ENCODE results near the gene IL7R. TPM values are rescaled to one million over a fixed set of nuclear protein-coding genes. Genes with fewer than 3 reads are reported as not detected.

The IL7R gene
- total and polyA plus RNA-seq, 2 donors (not counting 3 experiments of a cell fraction or from before 2014, with no cell fraction given), result 1.0 to 1.2 TPM

- intact Hi-C loops (cut with micrococcal nuclease) (no loop called here), dilution Hi-C loops (cut with MboI; ENCODE audit: extremely low pct_ligation_motif_present, low sequenced_read_pairs) (no loop called here)
- Histone ChIP-seq H2AFZ (ENCODE audit: low read depth, low read length) (no peak overlapping the region), H3K9ac (replicated peaks; ENCODE audit: extremely low read depth, insufficient read depth, low read length) (no peak overlapping the region), H3K4me3 (replicated peaks in 1 of 3; ENCODE audit: insufficient read depth in 1 of 3, low read depth in 1 of 3, low read length in 3 of 3) (no peak overlapping the region), H3K4me2 (ENCODE audit: insufficient read depth, low read length) (no peak overlapping the region), H3K9me3 (replicated peaks; ENCODE audit: control insufficient read depth, insufficient read depth, low read length) (no peaks in the 10 kb centered on the region), H3K9me1 (replicated peaks; ENCODE audit: control insufficient read depth, extremely low read depth, insufficient read depth, low read length) (no peaks in the 10 kb centered on the region), H3K36me3 (ENCODE audit: control insufficient read depth in 2 of 2, extremely low read depth in 1 of 2, insufficient read depth in 2 of 2, low read length in 2 of 2) (no peaks in the 10 kb centered on the region), H3K27ac (ENCODE audit: insufficient read depth, low read depth, low read length) (no peak overlapping the region), H3K27me3 (ENCODE audit: control insufficient read depth in 2 of 2, insufficient read depth in 2 of 2, low read length in 2 of 2) (no peaks in the 10 kb centered on the region), H4K20me1 (replicated peaks; ENCODE audit: control insufficient read depth, extremely low read depth, insufficient read depth, low read length) (no peaks in the 10 kb centered on the region), H3K79me2 (ENCODE audit: control insufficient read depth, insufficient read depth, low read length) (no peaks in the 10 kb centered on the region), H3K4me1 (ENCODE audit: control insufficient read depth, extremely low read depth, insufficient read depth, low read length) (peaks cover 10% of the 10 kb centered on the region)
- no TSS peak for BruUV-seq (replicated peaks)
- DNase-seq (ENCODE audit: low read depth, low spot score) (peak; percentile 57), FAIRE-seq (peak; percentile 62)
- ChIA-PET CTCF (no interaction called here), POLR2A (no interaction called here)
- TF ChIP-seq EZH2 (IDR thresholded peaks at IDR 0.05; ENCODE audit: borderline replicate concordance, low read depth, low read length, severe bottlenecking) (no peak), FOS (IDR thresholded peaks at IDR 0.05; ENCODE audit: borderline replicate concordance, insufficient read depth, low read length) (peak; percentile 75), MYC (IDR thresholded peaks at IDR 0.05; ENCODE audit: low read depth, low read length) (no peak), JUN (IDR thresholded peaks at IDR 0.05; ENCODE audit: borderline replicate concordance, insufficient read depth, insufficient read length, low read depth) (peak; percentile 67)
Measured at GRCh38 chr5:35884191-35884769, 27.6 kb downstream of the IL7R start.

GRCh38 chr5:35884773-35885172 is 28.1 kb downstream of the IL7R start:
- intact Hi-C loops (cut with micrococcal nuclease), result no loop called here
- BruUV-seq (replicated peaks), result no TSS peak
- POLR2A ChIA-PET, result no interaction called here

More at GRCh38 chr5:35884773-35885172, 28.1 kb downstream of the IL7R start:
- dilution Hi-C loops (cut with MboI; ENCODE audit: extremely low pct_ligation_motif_present, low sequenced_read_pairs), result no loop called here
- H4K20me1 ChIP-seq (replicated peaks; ENCODE audit: control insufficient read depth, extremely low read depth, insufficient read depth, low read length), result no peaks in the 10 kb centered on the region
- DNase-seq (ENCODE audit: low read depth, low spot score), result no peak
- FAIRE-seq, result no peak
- H3K4me3 ChIP-seq (replicated peaks in 1 of 3; ENCODE audit: insufficient read depth in 1 of 3, low read depth in 1 of 3, low read length in 3 of 3), result no peak overlapping the region
- H2AFZ ChIP-seq (ENCODE audit: low read depth, low read length), result no peak overlapping the region
- no peaks in the 10 kb centered on the region for H3K9me3 ChIP-seq (replicated peaks; ENCODE audit: control insufficient read depth, insufficient read depth, low read length)
- H3K27me3 ChIP-seq (ENCODE audit: control insufficient read depth in 2 of 2, insufficient read depth in 2 of 2, low read length in 2 of 2), result no peaks in the 10 kb centered on the region
- no peaks in the 10 kb centered on the region for H3K9me1 ChIP-seq (replicated peaks; ENCODE audit: control insufficient read depth, extremely low read depth, insufficient read depth, low read length)
- CTCF ChIA-PET, result no interaction called here
- H3K9ac ChIP-seq (replicated peaks; ENCODE audit: extremely low read depth, insufficient read depth, low read length), result no peak overlapping the region
- TF ChIP-seq CTCF (IDR thresholded peaks at IDR 0.05; ENCODE audit: extremely low read depth in 1 of 2, insufficient read depth in 1 of 2, low read depth in 1 of 2, low read length in 2 of 2), result no peak
- no peak for TF ChIP-seq FOS (IDR thresholded peaks at IDR 0.05; ENCODE audit: borderline replicate concordance, insufficient read depth, low read length)
- TF ChIP-seq JUN (IDR thresholded peaks at IDR 0.05; ENCODE audit: borderline replicate concordance, insufficient read depth, insufficient read length, low read depth), result no peak
- TF ChIP-seq GATA2 (IDR thresholded peaks at IDR 0.05; ENCODE audit: insufficient read depth, insufficient read length, low read depth, low read length), result no peak
- no peak for TF ChIP-seq EZH2 (IDR thresholded peaks at IDR 0.05; ENCODE audit: borderline replicate concordance, low read depth, low read length, severe bottlenecking)
- H3K79me2 ChIP-seq (ENCODE audit: control insufficient read depth, insufficient read depth, low read length), result no peaks in the 10 kb centered on the region
- no peak overlapping the region for H3K4me2 ChIP-seq (ENCODE audit: insufficient read depth, low read length)
- H3K27ac ChIP-seq (ENCODE audit: insufficient read depth, low read depth, low read length), result no peak overlapping the region
- H3K36me3 ChIP-seq (ENCODE audit: control insufficient read depth in 2 of 2, extremely low read depth in 1 of 2, insufficient read depth in 2 of 2, low read length in 2 of 2), result no peaks in the 10 kb centered on the region
- H3K4me1 ChIP-seq (ENCODE audit: control insufficient read depth, extremely low read depth, insufficient read depth, low read length), result peaks cover 10% of the 10 kb centered on the region

All from endothelial cell of umbilical vein (primary cell).